Upper lobe of right lung (tissue), 1 donor: ENCODE measurements around the gene ZDHHC12. TPM values are rescaled to one million over a fixed set of nuclear protein-coding genes. Genes with fewer than 3 reads are reported as not detected.

Source experiments
- ATAC-seq: fragments of 200-7000 bp; cut with Tn5 transposase; one replicate; pipeline ENCODE4 v1.9.1; 2020; ENCODE audit warnings: mild to moderate bottlenecking, moderate library complexity
- DNase-seq: peaks from one replicate; pipeline ENCODE4 v3.0.0-alpha.2; 2020
- H3K27ac ChIP-seq: fragments of 200-600 bp; one replicate; pipeline ENCODE4 v1.8.0; 2022
- H3K27me3 ChIP-seq: fragments of 200-600 bp; one replicate; pipeline ENCODE4 v1.8.0; 2022; ENCODE audit warnings: mild to moderate bottlenecking
- H3K36me3 ChIP-seq: fragments of 200-600 bp; one replicate; pipeline ENCODE4 v1.8.0; 2022
- H3K4me1 ChIP-seq: fragments of 200-600 bp; one replicate; pipeline ENCODE4 v1.8.0; 2022
- H3K4me3 ChIP-seq: fragments of 200-600 bp; one replicate; pipeline ENCODE4 v1.8.0; 2022; ENCODE audit warnings: mild to moderate bottlenecking
- H3K9me3 ChIP-seq: fragments of 200-600 bp; one replicate; pipeline ENCODE4 v1.8.0; 2022
- CTCF ChIP-seq: fragments of 200-600 bp; IDR thresholded peaks from one replicate; pipeline ENCODE4 v1.8.0; 2022; ENCODE audit warnings: antibody characterized with exemption
- intact Hi-C: fragments of 100-400 bp; cut with DNase I; formaldehyde crosslinking; loops from one replicate; pipeline ENCODE4 v1.11.0; 2022
- total RNA-seq: library from RNA; stranded (reverse); fragmentation: NEBNext Ultra II Directional; extraction: Animal tissue kit (Norgen Biotek cat#: 25700); gene quantifications from one replicate; pipeline ENCODE4 v1.2.1, GENCODE V29; 2021
- donor health status: DM: no; HTN: yes; CAD: no; lungs with severe emphysema.

The ZDHHC12 gene
- total RNA-seq, 1 donor from 2014 or later, result 28.2 TPM

- Histone ChIP-seq H3K4me1 (peaks cover 9% of the 10 kb centered on the region), H3K4me3 (no peak overlapping the region), H3K36me3 (no peaks in the 10 kb centered on the region), H3K27ac (no peak overlapping the region), H3K9me3 (no peaks in the 10 kb centered on the region), H3K27me3 (no peaks in the 10 kb centered on the region)
- peak; percentile 18 for DNase-seq
- ATAC-seq, result no peak
- TF ChIP-seq CTCF, result no peak
- intact Hi-C loops, result no loop called here
Measured at GRCh38 chr9:128706045-128706444, 17.9 kb downstream of the ZDHHC12 start.

GRCh38 chr9:128705051-128705965 is 18.6 kb downstream of the ZDHHC12 start:
- Histone ChIP-seq H3K27me3 (no peaks in the 10 kb centered on the region), H3K36me3 (no peaks in the 10 kb centered on the region), H3K4me3 (no peak overlapping the region), H3K4me1 (peaks cover 9% of the 10 kb centered on the region), H3K27ac (no peak overlapping the region), H3K9me3 (no peaks in the 10 kb centered on the region)
- DNase-seq (peak; percentile 56), ATAC-seq (no peak)
- TF ChIP-seq CTCF, result no peak
- intact Hi-C loops, result no loop called here

GRCh38 chr9:128704356-128704670 is 19.6 kb downstream of the ZDHHC12 start:
- Histone ChIP-seq H3K27me3 (no peaks in the 10 kb centered on the region), H3K9me3 (no peaks in the 10 kb centered on the region), H3K27ac (peak overlapping the region; percentile 80), H3K36me3 (no peaks in the 10 kb centered on the region), H3K4me1 (peaks cover 9% of the 10 kb centered on the region), H3K4me3 (peak overlapping the region; percentile 77)
- ATAC-seq (no peak), DNase-seq (peak; percentile 48)
- intact Hi-C loops, result no loop called here
- no peak for TF ChIP-seq CTCF

- no peaks in the 10 kb centered on the region for H3K36me3 ChIP-seq
- H3K4me1 ChIP-seq, result peaks cover 9% of the 10 kb centered on the region
- H3K27ac ChIP-seq, result peak overlapping the region; percentile 80
- intact Hi-C loops, result no loop called here
- ATAC-seq (peak; percentile 3), DNase-seq (peak; percentile 68)
- peak overlapping the region; percentile 77 for H3K4me3 ChIP-seq
- no peak for TF ChIP-seq CTCF
- no peaks in the 10 kb centered on the region for H3K9me3 ChIP-seq
- H3K27me3 ChIP-seq, result no peaks in the 10 kb centered on the region
Measured at GRCh38 chr9:128703616-128704355, 20.1 kb downstream of the ZDHHC12 start.

- DNase-seq (peak; percentile 69), ATAC-seq (peak; percentile 24)
- H3K27ac ChIP-seq, result peak overlapping the region; percentile 80
Measured at GRCh38 chr9:128702949-128703615, 20.8 kb downstream of the ZDHHC12 start.

More at GRCh38 chr9:128702949-128703615, 20.8 kb downstream of the ZDHHC12 start:
- peaks cover 9% of the 10 kb centered on the region for H3K4me1 ChIP-seq
- no peaks in the 10 kb centered on the region for H3K27me3 ChIP-seq
- H3K4me3 ChIP-seq, result peak overlapping the region; percentile 77
- no peak for TF ChIP-seq CTCF
- no peaks in the 10 kb centered on the region for H3K36me3 ChIP-seq
- no peaks in the 10 kb centered on the region for H3K9me3 ChIP-seq
- intact Hi-C loops, result no loop called here
